HEK293 (cell line): ENCODE results near the gene CDC37.
A peak's percentile ranks its signal among the peaks of the same experiment; 100 is the strongest.
"Not testable (repeated sequence)": the region's sequence is repeated elsewhere in the genome, so short reads cannot be mapped to it uniquely, and the experiment has no call there.

Source experiments
- CTCF ChIA-PET: fragments of 350-600 bp; formaldehyde crosslinking; extraction: SDS; loops from one replicate; lab custom pipeline; 2021; ENCODE audit warnings: antibody characterized with exemption; lab: Yijun Ruan, JAX
- POLR2A ChIA-PET: fragments of 300-600 bp; formaldehyde crosslinking; extraction: SDS; loops from one replicate; lab custom pipeline; 2020; ENCODE audit warnings: antibody characterized with exemption, inconsistent platforms; lab: Yijun Ruan, JAX
- H3K27ac ChIP-seq: fragments of 200-500 bp; sonication (Bioruptor generic); 2 replicates; pipeline ENCODE4 v1.5.1; 2014; ENCODE audit warnings: low read depth, low read length, control low read depth, inconsistent platforms; ENCODE audit errors: extremely low read depth
- H3K36me3 ChIP-seq, 2 experiments: fragments of 200-500 bp in 1 of 2; sonication (Bioruptor generic) in 1 of 2; 1 replicate in 1 of 2; 2 replicates in 1 of 2; pipeline ENCODE4 v1.5.1; 2014 to 2017; ENCODE audit warnings: inconsistent platforms in 2 of 2, low read length in 2 of 2; ENCODE audit not compliant: control insufficient read depth in 2 of 2, insufficient read depth in 1 of 2
- H3K4me1 ChIP-seq: fragments of 200-500 bp; sonication (Bioruptor generic); 2 replicates; pipeline ENCODE4 v1.5.1; 2014; ENCODE audit warnings: mild to moderate bottlenecking, low read length, inconsistent platforms; ENCODE audit not compliant: control insufficient read depth, insufficient read depth
- H3K4me3 ChIP-seq: 2 replicates; pipeline ENCODE4 v1.5.1; 2011; ENCODE audit warnings: low read depth, mild to moderate bottlenecking, control low read depth, low read length, moderate library complexity
- H3K9me3 ChIP-seq: fragments of 200-500 bp; sonication (Bioruptor generic); 2 replicates; pipeline ENCODE4 v1.5.1; 2014; ENCODE audit warnings: low read depth, low read length, inconsistent platforms; ENCODE audit not compliant: control insufficient read depth, insufficient read depth
- GLI2 ChIP-seq: fragments of 450-650 bp; formaldehyde crosslinking; IDR thresholded peaks from 2 replicates; pipeline ENCODE4; 2017; ENCODE audit warnings: missing biosample characterization, missing genetic modification characterization, low read depth, borderline replicate concordance
- GLIS2 ChIP-seq: fragments of 450-650 bp; formaldehyde crosslinking; IDR thresholded peaks from 2 replicates; pipeline ENCODE4 v1.5.1; 2016; ENCODE audit warnings: missing biosample characterization, missing genetic modification characterization
- KLF9 ChIP-seq: fragments of 450-650 bp; formaldehyde crosslinking; IDR thresholded peaks from 2 replicates; pipeline ENCODE4 v1.5.1; 2016; ENCODE audit warnings: missing biosample characterization, missing genetic modification characterization, low read depth
- TCF7L2 ChIP-seq: IDR thresholded peaks from 2 replicates; pipeline ENCODE4 v1.6.1; 2011; ENCODE audit warnings: low read depth, mild to moderate bottlenecking, inconsistent platforms, low read length, moderate library complexity, borderline replicate concordance
- YY1 ChIP-seq: fragments of 450-650 bp; formaldehyde crosslinking; IDR thresholded peaks from 2 replicates; pipeline ENCODE4 v1.5.1; 2018; ENCODE audit warnings: missing biosample characterization, missing genetic modification characterization
- ZBTB17 ChIP-seq: fragments of 450-650 bp; formaldehyde crosslinking; IDR thresholded peaks from 2 replicates; pipeline ENCODE4 v1.5.1; 2016; ENCODE audit warnings: missing biosample characterization, missing genetic modification characterization
- ZBTB7A ChIP-seq: fragments of 450-650 bp; formaldehyde crosslinking; IDR thresholded peaks from 2 replicates; pipeline ENCODE4 v1.5.1; 2016; ENCODE audit warnings: low read depth, missing biosample characterization, missing genetic modification characterization
- ZNF133 ChIP-seq: fragments of 450-650 bp; formaldehyde crosslinking; IDR thresholded peaks from 2 replicates; pipeline ENCODE4 v1.5.1; 2016; ENCODE audit warnings: missing biosample characterization, missing genetic modification characterization
- ZNF2 ChIP-seq: fragments of 450-650 bp; formaldehyde crosslinking; IDR thresholded peaks from 2 replicates; pipeline ENCODE4 v1.5.1; 2016; ENCODE audit warnings: missing biosample characterization, missing genetic modification characterization
- ZNF211 ChIP-seq: fragments of 450-650 bp; formaldehyde crosslinking; IDR thresholded peaks from 2 replicates; pipeline ENCODE4 v1.5.1; 2016; ENCODE audit warnings: low read depth, missing biosample characterization, missing genetic modification characterization
- ZNF23 ChIP-seq: fragments of 450-650 bp; formaldehyde crosslinking; IDR thresholded peaks from 2 replicates; pipeline ENCODE4 v1.5.1; 2016; ENCODE audit warnings: missing biosample characterization, missing genetic modification characterization, borderline replicate concordance
- ZNF354C ChIP-seq: fragments of 450-650 bp; formaldehyde crosslinking; IDR thresholded peaks from 2 replicates; pipeline ENCODE4 v1.5.1; 2016; ENCODE audit warnings: missing biosample characterization, missing genetic modification characterization, low read depth, borderline replicate concordance
- ZNF394 ChIP-seq: fragments of 450-650 bp; formaldehyde crosslinking; IDR thresholded peaks from 2 replicates; pipeline ENCODE4 v1.5.1; 2016; ENCODE audit warnings: missing biosample characterization, missing genetic modification characterization, mild to moderate bottlenecking, moderate library complexity, borderline replicate concordance
- ZNF423 ChIP-seq: fragments of 450-650 bp; formaldehyde crosslinking; IDR thresholded peaks from 2 replicates; pipeline ENCODE4 v1.5.1; 2016; ENCODE audit warnings: missing biosample characterization, missing genetic modification characterization
- ZNF530 ChIP-seq: fragments of 450-650 bp; formaldehyde crosslinking; IDR thresholded peaks from 2 replicates; pipeline ENCODE4 v1.5.1; 2016; ENCODE audit warnings: low read depth, missing biosample characterization, missing genetic modification characterization
- ZNF677 ChIP-seq: fragments of 450-650 bp; IDR thresholded peaks from 2 replicates; pipeline ENCODE4 v1.5.0; 2018; ENCODE audit warnings: missing biosample characterization, mild to moderate bottlenecking, missing genetic modification characterization, moderate library complexity
- ZSCAN30 ChIP-seq: fragments of 450-650 bp; IDR thresholded peaks from 2 replicates; pipeline ENCODE4 v1.5.1; 2018; ENCODE audit warnings: missing biosample characterization, mild to moderate bottlenecking, missing genetic modification characterization, moderate library complexity
- TF ChIP-seq, protein P1 (sequence below): fragments of 450-650 bp; formaldehyde crosslinking; IDR thresholded peaks from 2 replicates; pipeline ENCODE4 v1.5.1; 2017; ENCODE audit warnings: missing biosample characterization, missing genetic modification characterization
- TF ChIP-seq, protein P2 (sequence below): fragments of 450-650 bp; formaldehyde crosslinking; IDR thresholded peaks from 2 replicates; pipeline ENCODE4 v1.5.1; 2016; ENCODE audit warnings: missing biosample characterization, missing genetic modification characterization
- TF ChIP-seq, protein P3 (sequence below): fragments of 450-650 bp; formaldehyde crosslinking; conservative IDR thresholded peaks from 2 replicates; pipeline ENCODE4 v1.5.1; 2016; ENCODE audit warnings: low read depth, missing biosample characterization, missing genetic modification characterization
- TF ChIP-seq, protein P4 (sequence below): fragments of 450-650 bp; formaldehyde crosslinking; IDR thresholded peaks from 2 replicates; pipeline ENCODE4 v1.5.1; 2016; ENCODE audit warnings: missing biosample characterization, missing genetic modification characterization, low read depth

The CDC37 gene

DNA sequence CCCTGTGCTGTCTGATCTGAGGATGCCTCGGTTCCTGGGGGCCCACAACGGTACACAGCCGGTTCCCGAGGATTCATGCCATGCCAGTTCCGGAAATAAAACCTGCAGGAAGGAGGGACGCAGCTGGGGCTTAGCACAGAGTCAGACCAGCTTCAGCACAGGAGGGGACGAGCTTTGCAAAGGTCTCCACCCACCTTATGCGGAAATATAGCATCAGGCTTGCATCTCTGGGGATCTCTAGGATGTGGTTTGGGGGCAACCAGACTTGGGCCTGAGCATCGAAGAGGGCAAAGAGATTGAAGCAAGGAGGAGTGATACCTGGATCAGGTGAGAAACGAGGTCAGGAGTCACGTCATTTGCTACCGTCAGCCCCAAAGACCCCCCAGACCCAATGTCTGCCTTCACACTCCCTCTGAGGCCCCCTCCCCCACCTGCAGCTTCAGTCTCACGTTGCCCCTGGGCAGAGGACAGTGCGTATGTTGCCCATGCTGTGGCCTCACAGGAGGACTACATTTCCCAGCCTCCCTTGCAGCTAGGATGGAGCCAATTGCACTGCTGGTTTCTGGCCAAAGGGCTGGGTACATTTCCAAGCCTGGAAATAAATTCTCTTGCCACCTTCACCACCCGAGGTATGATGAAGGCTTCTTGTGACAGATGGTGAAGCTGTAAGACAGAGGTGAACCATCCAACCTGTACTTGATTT is 35.1 kb downstream of the CDC37 start:
- Histone ChIP-seq H3K4me3 (no peak overlapping the region), H3K27ac (no peak overlapping the region), H3K4me1 (no peaks in the 10 kb centered on the region), H3K9me3 (no peaks in the 10 kb centered on the region), H3K36me3 (peaks cover 22 to 79% of the 10 kb centered on the region in 2 experiments; a peak in 2 of 3 replicates)
- POLR2A ChIA-PET, result interaction anchor here (1.4 kb wide), 1 partner anchor 12 kb away, joined by 5 read pairs; the partner anchor contains the start of gene TYK2
- CTCF ChIA-PET, result interaction anchor here (0.6 kb wide), 2 partner anchors 32 to 74 kb away, joined by 3 read pairs; no protein-coding TSS in a partner anchor
- TF ChIP-seq, protein P1, sequence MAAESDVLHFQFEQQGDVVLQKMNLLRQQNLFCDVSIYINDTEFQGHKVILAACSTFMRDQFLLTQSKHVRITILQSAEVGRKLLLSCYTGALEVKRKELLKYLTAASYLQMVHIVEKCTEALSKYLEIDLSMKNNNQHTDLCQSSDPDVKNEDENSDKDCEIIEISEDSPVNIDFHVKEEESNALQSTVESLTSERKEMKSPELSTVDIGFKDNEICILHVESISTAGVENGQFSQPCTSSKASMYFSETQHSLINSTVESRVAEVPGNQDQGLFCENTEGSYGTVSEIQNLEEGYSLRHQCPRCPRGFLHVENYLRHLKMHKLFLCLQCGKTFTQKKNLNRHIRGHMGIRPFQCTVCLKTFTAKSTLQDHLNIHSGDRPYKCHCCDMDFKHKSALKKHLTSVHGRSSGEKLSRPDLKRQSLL, result no peak
- TF ChIP-seq ZSCAN30 (tag by site-specific recombination), result peak; percentile 95
- peak; percentile 85 for TF ChIP-seq ZNF133 (tag by site-specific recombination)
- TF ChIP-seq GLIS2 (tag by site-specific recombination), result no peak

DNA sequence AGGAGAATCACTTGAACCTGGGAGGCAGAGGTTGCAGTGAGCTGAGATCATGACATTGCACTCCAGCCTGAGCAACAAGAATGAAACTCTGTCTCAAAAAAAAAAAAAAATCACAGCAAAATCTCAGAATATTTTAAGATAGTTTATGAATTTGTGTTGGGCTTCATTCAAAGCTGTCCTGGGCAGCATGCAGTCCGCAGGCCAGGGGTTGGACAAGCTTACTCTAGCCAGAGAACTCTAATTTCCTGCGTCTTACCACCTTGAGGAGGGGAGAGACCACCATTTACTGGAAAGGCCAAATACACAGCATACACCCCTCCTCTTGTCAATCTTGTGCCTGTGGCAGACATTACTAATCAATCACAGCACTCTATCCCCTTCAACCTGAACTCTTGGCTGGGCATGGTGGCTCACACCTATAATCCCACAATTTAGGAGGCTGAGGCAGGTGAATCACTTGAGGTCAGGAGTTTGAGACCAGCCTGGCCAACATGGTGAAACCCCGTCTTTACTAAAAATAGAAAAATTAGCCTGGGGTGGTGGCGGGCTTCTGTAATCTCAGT is 36.3 kb downstream of the CDC37 start:
- CTCF ChIA-PET, result interaction anchor here (0.7 kb wide), 1 partner anchor 60 kb away, joined by 3 read pairs; no protein-coding TSS in a partner anchor
- not testable (repeated sequence) for H3K9me3 ChIP-seq, H3K4me3 ChIP-seq, H3K27ac ChIP-seq, H3K4me1 ChIP-seq
- POLR2A ChIA-PET, result interaction anchor here (1.6 kb wide), 1 partner anchor 13 kb away, joined by 10 read pairs; the partner anchor contains the start of gene TYK2
- peaks cover 15 to 84% of the 10 kb centered on the region in 2 experiments; a peak in 2 of 3 replicates for H3K36me3 ChIP-seq
- peak; percentile 83 for TF ChIP-seq ZBTB17
- TF ChIP-seq ZNF23 (tag by site-specific recombination), result peak; percentile 82; the same call in 1 of the 2 replicates

DNA sequence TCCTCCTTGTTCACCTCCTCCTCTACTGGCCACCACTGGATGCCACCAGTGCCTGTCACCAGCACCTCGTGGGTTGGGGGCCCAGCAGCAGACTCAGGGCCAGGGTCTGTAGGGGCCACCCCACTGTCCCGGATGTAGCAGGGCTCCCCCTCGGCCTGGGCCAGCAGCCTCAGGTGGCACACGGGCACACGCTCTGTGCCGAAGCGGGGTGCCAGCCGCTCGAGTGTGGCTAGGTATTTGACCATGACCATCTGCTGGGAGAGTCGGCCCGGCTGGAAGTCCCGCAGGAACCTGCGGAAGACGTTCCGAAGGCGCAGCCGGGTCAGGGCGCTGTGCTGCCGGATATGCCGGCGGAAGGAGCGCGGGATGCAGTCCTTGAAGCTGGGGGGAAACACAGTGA is 37.8 kb downstream of the CDC37 start:
- no peaks in the 10 kb centered on the region for H3K4me1 ChIP-seq
- POLR2A ChIA-PET, result no interaction called here
- H3K27ac ChIP-seq, result no peak overlapping the region
- no peak overlapping the region for H3K4me3 ChIP-seq
- TF ChIP-seq ZNF211 (tag by site-specific recombination), result no peak
- TF ChIP-seq TCF7L2, result no peak
- no peak for TF ChIP-seq ZNF354C (tag by site-specific recombination)
- TF ChIP-seq YY1 (tag by site-specific recombination), result no peak
- TF ChIP-seq ZNF394 (tag by site-specific recombination), result no peak
- TF ChIP-seq, protein P2, sequence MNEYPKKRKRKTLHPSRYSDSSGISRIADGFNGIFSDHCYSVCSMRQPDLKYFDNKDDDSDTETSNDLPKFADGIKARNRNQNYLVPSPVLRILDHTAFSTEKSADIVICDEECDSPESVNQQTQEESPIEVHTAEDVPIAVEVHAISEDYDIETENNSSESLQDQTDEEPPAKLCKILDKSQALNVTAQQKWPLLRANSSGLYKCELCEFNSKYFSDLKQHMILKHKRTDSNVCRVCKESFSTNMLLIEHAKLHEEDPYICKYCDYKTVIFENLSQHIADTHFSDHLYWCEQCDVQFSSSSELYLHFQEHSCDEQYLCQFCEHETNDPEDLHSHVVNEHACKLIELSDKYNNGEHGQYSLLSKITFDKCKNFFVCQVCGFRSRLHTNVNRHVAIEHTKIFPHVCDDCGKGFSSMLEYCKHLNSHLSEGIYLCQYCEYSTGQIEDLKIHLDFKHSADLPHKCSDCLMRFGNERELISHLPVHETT, result no peak
- no peak for TF ChIP-seq ZNF2
- no peak for TF ChIP-seq ZNF677 (tag by site-specific recombination)
- TF ChIP-seq ZNF530 (tag by site-specific recombination), result no peak
- TF ChIP-seq, protein P3, sequence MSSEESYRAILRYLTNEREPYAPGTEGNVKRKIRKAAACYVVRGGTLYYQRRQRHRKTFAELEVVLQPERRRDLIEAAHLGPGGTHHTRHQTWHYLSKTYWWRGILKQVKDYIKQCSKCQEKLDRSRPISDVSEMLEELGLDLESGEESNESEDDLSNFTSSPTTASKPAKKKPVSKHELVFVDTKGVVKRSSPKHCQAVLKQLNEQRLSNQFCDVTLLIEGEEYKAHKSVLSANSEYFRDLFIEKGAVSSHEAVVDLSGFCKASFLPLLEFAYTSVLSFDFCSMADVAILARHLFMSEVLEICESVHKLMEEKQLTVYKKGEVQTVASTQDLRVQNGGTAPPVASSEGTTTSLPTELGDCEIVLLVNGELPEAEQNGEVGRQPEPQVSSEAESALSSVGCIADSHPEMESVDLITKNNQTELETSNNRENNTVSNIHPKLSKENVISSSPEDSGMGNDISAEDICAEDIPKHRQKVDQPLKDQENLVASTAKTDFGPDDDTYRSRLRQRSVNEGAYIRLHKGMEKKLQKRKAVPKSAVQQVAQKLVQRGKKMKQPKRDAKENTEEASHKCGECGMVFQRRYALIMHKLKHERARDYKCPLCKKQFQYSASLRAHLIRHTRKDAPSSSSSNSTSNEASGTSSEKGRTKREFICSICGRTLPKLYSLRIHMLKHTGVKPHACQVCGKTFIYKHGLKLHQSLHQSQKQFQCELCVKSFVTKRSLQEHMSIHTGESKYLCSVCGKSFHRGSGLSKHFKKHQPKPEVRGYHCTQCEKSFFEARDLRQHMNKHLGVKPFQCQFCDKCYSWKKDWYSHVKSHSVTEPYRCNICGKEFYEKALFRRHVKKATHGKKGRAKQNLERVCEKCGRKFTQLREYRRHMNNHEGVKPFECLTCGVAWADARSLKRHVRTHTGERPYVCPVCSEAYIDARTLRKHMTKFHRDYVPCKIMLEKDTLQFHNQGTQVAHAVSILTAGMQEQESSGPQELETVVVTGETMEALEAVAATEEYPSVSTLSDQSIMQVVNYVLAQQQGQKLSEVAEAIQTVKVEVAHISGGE, result no peak
- TF ChIP-seq, protein P4, sequence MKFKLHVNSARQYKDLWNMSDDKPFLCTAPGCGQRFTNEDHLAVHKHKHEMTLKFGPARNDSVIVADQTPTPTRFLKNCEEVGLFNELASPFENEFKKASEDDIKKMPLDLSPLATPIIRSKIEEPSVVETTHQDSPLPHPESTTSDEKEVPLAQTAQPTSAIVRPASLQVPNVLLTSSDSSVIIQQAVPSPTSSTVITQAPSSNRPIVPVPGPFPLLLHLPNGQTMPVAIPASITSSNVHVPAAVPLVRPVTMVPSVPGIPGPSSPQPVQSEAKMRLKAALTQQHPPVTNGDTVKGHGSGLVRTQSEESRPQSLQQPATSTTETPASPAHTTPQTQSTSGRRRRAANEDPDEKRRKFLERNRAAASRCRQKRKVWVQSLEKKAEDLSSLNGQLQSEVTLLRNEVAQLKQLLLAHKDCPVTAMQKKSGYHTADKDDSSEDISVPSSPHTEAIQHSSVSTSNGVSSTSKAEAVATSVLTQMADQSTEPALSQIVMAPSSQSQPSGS (tag by site-specific recombination), result no peak
- TF ChIP-seq ZNF423 (tag by site-specific recombination), result no peak
- no peak for TF ChIP-seq GLI2
- no peak for TF ChIP-seq ZBTB7A (tag by site-specific recombination)
- TF ChIP-seq KLF9, result no peak
- TF ChIP-seq, all 188 proteins: peak for 0
- peaks cover 22 to 87% of the 10 kb centered on the region in 2 experiments; a peak in 2 of 3 replicates for H3K36me3 ChIP-seq
- H3K9me3 ChIP-seq, result no peaks in the 10 kb centered on the region
- CTCF ChIA-PET, result no interaction called here
